BLaER1 treated with 17β-estradiol and CSF1 and Interleukin-3, amounts not matched to agents 10 nM and 100 nM (cell line): ENCODE data around the gene MRTFA.
A peak's percentile ranks its signal among the peaks of the same experiment; 100 is the strongest.
"Not testable (repeated sequence)": the region's sequence is repeated elsewhere in the genome, so short reads cannot be mapped to it uniquely, and the experiment has no call there.

Experiments
- H3K27ac ChIP-seq, 11 experiments: shearing (Covaris generic); formaldehyde crosslinking; 2 replicates each; pipeline ENCODE4 v1.8.1; 2022
- H3K27me3 ChIP-seq, 11 experiments: shearing (Covaris generic); formaldehyde crosslinking; 2 replicates each; pipeline ENCODE4 v1.8.1; 2022
- H3K36me3 ChIP-seq, 11 experiments: shearing (Covaris generic); formaldehyde crosslinking; 2 replicates each; pipeline ENCODE4 v1.8.1; 2022
- H3K4me1 ChIP-seq, 10 experiments: shearing (Covaris generic); formaldehyde crosslinking; 2 replicates each; pipeline ENCODE4 v1.8.1; 2022
- H3K4me2 ChIP-seq, 11 experiments: shearing (Covaris generic); formaldehyde crosslinking; 2 replicates each; pipeline ENCODE4 v1.8.1; 2022
- H3K4me3 ChIP-seq, 10 experiments: shearing (Covaris generic); formaldehyde crosslinking; 2 replicates each; pipeline ENCODE4 v1.8.1; 2022
- H3K9ac ChIP-seq, 11 experiments: shearing (Covaris generic); formaldehyde crosslinking; 2 replicates each; pipeline ENCODE4 v1.8.1; 2022
- H3K9me3 ChIP-seq, 11 experiments: shearing (Covaris generic); formaldehyde crosslinking; replicated peaks in 1 of 11; 2 replicates each; pipeline ENCODE4 v1.8.1; 2022
- H4K20me1 ChIP-seq, 11 experiments: shearing (Covaris generic); formaldehyde crosslinking; 2 replicates each; pipeline ENCODE4 v1.8.1; 2022
- Cebpa-rat ChIP-seq, 11 experiments: shearing (Covaris generic); IDR thresholded peaks; 2 replicates each; pipeline ENCODE4 v1.8.1; 2022

Gene MRTFA

DNA sequence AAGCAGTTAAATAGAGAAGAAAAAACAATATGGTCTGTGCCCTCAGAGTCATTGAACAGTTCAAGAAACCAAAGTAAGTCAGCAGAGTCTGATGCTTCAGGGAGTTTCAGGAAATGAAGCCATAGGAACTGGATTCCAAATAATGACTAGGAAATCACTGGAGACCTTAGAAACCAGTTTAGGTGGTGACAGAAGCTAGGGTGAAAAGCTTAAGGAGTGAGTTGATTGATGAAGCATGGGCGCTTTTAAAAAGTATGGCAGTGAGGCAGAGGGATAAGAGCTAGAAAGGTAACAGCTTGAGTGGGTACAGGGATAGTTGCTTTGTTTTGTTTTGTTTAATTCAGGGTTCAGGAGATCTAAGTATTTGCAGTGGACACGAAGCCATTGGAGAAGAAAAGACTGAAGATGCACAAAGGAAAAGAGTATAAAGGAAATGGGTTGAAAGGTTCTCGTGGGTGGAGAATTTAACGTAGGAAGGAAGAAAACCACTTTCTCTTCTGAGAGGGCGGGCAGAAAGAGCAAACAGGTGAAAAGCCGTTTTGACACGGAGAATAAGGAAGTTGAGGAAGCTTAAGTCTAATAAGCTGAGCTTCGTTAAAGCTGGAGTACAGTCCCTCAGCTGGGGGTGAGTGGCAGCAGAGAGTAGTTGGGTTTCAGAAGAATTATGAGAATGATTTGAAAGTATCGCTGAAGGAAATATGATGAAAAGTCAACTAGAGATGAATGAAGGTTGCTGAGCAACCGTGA lies 251.3 kb downstream of the MRTFA start:
- peaks cover 5 to 41% (median 15%) of the 10 kb centered on the region in 11 experiments; a peak in 14 of 22 replicates for H3K36me3 ChIP-seq
- H3K9me3 ChIP-seq, result no peaks in the 10 kb centered on the region
- H4K20me1 ChIP-seq, result peaks cover 0 to 80% (median 17%) of the 10 kb centered on the region in 11 experiments; a peak in 13 of 22 replicates
- H3K4me3 ChIP-seq, result peak overlapping the region in 4 of 10 experiments; percentile 3 to 25 (median 8); a peak in 5 of 20 replicates
- H3K4me1 ChIP-seq, result peaks cover 25 to 53% (median 36%) of the 10 kb centered on the region in 10 experiments
- no peaks in the 10 kb centered on the region for H3K27me3 ChIP-seq
- H3K9ac ChIP-seq, result peak overlapping the region in 4 of 11 experiments; percentile 4 to 24 (median 18); a peak in 3 of 22 replicates
- peak overlapping the region; percentile 50 to 82 (median 70) for H3K4me2 ChIP-seq
- H3K27ac ChIP-seq, result peak overlapping the region in 7 of 11 experiments; percentile 1 to 45 (median 15); a peak in 7 of 22 replicates
- TF ChIP-seq Cebpa-rat (IDR thresholded peaks at IDR 0.05), result no peak

DNA sequence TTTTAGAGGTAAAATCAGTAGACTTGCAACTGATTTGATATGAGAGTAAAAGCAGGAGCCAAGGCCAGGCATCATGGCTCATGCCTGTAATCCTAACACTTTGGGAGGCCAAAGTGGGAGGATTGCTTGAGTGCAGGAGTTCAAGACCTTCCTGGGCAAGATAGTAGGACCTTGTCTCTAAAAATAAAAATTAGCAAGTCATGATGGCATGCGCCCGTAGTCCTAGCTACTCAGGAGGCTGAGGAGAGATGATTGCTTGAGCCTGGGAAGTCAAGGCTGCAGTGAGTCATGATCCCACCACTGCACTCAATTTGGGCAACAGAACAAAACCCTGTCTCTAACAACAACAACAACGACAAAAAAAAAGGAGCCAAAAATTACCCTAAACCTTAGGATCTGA lies 252.6 kb downstream of the MRTFA start:
- peaks cover 0 to 88% (median 17%) of the 10 kb centered on the region in 11 experiments; a peak in 13 of 22 replicates for H4K20me1 ChIP-seq
- H3K4me2 ChIP-seq, result peak overlapping the region; percentile 2 to 81 (median 67); a peak in 12 of 22 replicates
- no peaks in the 10 kb centered on the region for H3K27me3 ChIP-seq
- peaks cover 31 to 58% (median 45%) of the 10 kb centered on the region in 10 experiments for H3K4me1 ChIP-seq
- no peak for TF ChIP-seq Cebpa-rat (IDR thresholded peaks at IDR 0.05)
- H3K36me3 ChIP-seq, result peaks cover 5 to 41% (median 15%) of the 10 kb centered on the region in 11 experiments; a peak in 14 of 22 replicates
- H3K9me3 ChIP-seq, result no peaks in the 10 kb centered on the region
- H3K9ac ChIP-seq, result no peak overlapping the region
- peak overlapping the region in 3 of 11 experiments; percentile 13 to 34 (median 31); a peak in 3 of 22 replicates for H3K27ac ChIP-seq
- no peak overlapping the region for H3K4me3 ChIP-seq

DNA sequence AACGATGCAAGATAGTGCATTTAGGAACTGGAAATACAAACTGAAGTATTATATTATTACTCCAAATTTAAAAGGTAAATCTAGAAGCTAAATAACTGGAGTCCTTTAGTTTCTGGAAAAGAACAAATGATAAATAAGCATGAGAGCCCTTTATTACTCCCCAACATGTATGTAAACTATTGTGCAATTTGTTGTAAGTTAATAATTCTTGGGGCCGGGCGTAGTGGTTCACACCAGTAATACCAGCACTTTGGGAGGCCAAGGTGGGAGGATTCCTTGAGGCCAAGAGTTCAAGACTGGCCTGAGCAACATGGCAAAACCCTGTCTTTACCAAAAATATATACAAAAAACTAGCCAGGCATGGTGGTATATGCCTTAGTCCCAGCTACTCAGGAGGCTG lies 255.1 kb downstream of the MRTFA start:
- H3K27me3 ChIP-seq, result no peaks in the 10 kb centered on the region
- no peaks in the 10 kb centered on the region for H3K9me3 ChIP-seq
- H3K4me2 ChIP-seq, result no peak overlapping the region
- peaks cover 0 to 24% (median 11%) of the 10 kb centered on the region in 11 experiments; a peak in 9 of 22 replicates for H3K36me3 ChIP-seq
- peaks cover 0 to 65% (median 17%) of the 10 kb centered on the region in 11 experiments; a peak in 15 of 22 replicates for H4K20me1 ChIP-seq
- H3K9ac ChIP-seq, result no peak overlapping the region
- no peak overlapping the region for H3K4me3 ChIP-seq
- TF ChIP-seq Cebpa-rat (IDR thresholded peaks at IDR 0.05), result peak in 2 of 11 experiments; percentile 15 to 60; a peak in 2 of 22 replicates
- H3K27ac ChIP-seq, result no peak overlapping the region
- H3K4me1 ChIP-seq, result peaks cover 51 to 70% (median 66%) of the 10 kb centered on the region in 10 experiments

DNA sequence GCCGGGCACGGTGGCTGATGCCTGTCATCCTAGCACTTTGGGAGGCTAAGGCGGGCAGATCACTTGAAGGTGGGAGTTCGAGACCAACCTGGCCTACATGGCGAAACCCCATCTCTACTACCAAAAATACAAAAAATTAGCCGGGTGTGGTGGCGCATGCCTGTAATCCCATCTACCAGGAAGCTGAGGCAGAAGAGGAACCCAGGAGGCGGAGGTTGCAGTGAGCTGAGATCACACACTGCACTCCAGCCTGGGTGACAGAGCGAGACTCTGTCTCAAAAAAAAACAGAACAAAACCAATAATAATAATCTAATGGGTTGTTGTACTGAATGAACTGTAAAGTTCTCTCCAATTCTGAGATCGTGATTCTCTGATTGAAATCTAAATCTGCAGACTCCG lies 258.1 kb downstream of the MRTFA start:
- peak overlapping the region in 7 of 11 experiments; percentile 14 to 55 (median 37); a peak in 14 of 22 replicates for H3K27ac ChIP-seq
- not testable (repeated sequence) for H3K9me3 ChIP-seq, H3K4me3 ChIP-seq, H3K27me3 ChIP-seq
- H3K4me1 ChIP-seq, result peaks cover 51 to 65% (median 57%) of the 10 kb centered on the region in 10 experiments
- peaks cover 0 to 47% (median 18%) of the 10 kb centered on the region in 11 experiments; a peak in 11 of 22 replicates for H4K20me1 ChIP-seq
- H3K4me2 ChIP-seq, result peak overlapping the region; percentile 56 to 79 (median 71)
- H3K9ac ChIP-seq, result peak overlapping the region in 8 of 11 experiments; percentile 1 to 39 (median 21); a peak in 11 of 22 replicates
- H3K36me3 ChIP-seq, result peaks cover 0 to 29% (median 16%) of the 10 kb centered on the region in 11 experiments; a peak in 15 of 22 replicates

DNA sequence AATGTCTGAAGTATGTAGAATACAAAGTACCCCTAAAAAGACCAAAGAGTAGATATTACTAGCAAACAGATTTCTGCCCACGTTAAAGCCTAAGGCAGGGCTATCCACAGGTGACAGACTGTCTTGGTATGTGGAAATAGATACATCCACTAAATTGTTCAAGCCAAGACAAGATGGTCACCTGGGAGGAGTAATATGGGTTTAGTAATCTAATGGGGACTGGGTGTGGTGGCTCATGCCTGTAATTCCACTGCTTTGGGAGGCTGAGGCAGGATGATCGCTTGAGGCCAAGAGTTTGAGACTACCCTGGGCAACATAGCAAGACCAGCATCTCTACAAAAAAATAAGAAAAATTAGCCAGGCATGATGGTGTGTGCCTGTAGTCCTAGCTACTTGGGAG lies 258.6 kb downstream of the MRTFA start:
- Histone ChIP-seq H3K9ac (0 out of 22 replicates have a peak overlapping the region, but pooled peaks of 2 of the 11 experiments have one; percentile 12 to 39), H3K9me3 (no peaks in the 10 kb centered on the region), H3K4me3 (no peak overlapping the region), H3K27me3 (no peaks in the 10 kb centered on the region), H4K20me1 (peaks cover 0 to 47% (median 18%) of the 10 kb centered on the region in 11 experiments; a peak in 11 of 22 replicates), H3K36me3 (peaks cover 0 to 33% (median 21%) of the 10 kb centered on the region in 11 experiments; a peak in 17 of 22 replicates), H3K4me2 (peak overlapping the region; percentile 56 to 79 (median 71)), H3K4me1 (peaks cover 47 to 61% (median 56%) of the 10 kb centered on the region in 10 experiments), H3K27ac (peak overlapping the region in 7 of 11 experiments; percentile 14 to 55 (median 37); a peak in 12 of 22 replicates)
- no peak for TF ChIP-seq Cebpa-rat (IDR thresholded peaks at IDR 0.05)

DNA sequence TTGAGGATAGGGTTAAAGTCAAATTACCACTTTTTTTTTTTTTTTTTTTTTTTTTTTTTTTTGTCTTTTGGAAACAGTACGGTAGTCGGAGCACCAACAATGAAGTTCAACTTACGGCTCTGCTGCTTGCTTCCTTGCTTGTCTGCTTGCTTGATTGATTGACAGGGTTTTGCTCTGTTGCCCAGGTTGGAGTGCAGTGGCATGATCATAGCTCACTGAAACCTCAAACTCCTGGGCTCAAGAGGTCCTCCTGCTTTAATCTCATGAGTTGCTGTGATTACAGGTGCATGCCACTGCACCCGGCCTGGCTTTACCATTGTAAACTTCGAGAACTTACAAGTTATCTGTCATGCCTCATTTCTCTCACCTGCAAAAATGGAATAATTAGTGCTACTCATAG lies 260.4 kb downstream of the MRTFA start:
- Histone ChIP-seq H3K4me3 (peak overlapping the region in 2 of 10 experiments; percentile 8 to 15; a peak in 1 of 20 replicates), H3K9me3 (no peaks in the 10 kb centered on the region), H3K27me3 (no peaks in the 10 kb centered on the region), H3K4me1 (peaks cover 51 to 76% (median 71%) of the 10 kb centered on the region in 10 experiments), H3K27ac (peak overlapping the region in 7 of 11 experiments; percentile 6 to 42 (median 24); a peak in 6 of 22 replicates), H3K9ac (peak overlapping the region in 6 of 11 experiments; percentile 10 to 49 (median 24); a peak in 2 of 22 replicates), H3K4me2 (peak overlapping the region; percentile 57 to 76 (median 66)), H4K20me1 (peaks cover 0 to 47% (median 19%) of the 10 kb centered on the region in 11 experiments; a peak in 10 of 22 replicates), H3K36me3 (peaks cover 0 to 26% (median 18%) of the 10 kb centered on the region in 11 experiments; a peak in 16 of 22 replicates)
- no peak for TF ChIP-seq Cebpa-rat (IDR thresholded peaks at IDR 0.05)

DNA sequence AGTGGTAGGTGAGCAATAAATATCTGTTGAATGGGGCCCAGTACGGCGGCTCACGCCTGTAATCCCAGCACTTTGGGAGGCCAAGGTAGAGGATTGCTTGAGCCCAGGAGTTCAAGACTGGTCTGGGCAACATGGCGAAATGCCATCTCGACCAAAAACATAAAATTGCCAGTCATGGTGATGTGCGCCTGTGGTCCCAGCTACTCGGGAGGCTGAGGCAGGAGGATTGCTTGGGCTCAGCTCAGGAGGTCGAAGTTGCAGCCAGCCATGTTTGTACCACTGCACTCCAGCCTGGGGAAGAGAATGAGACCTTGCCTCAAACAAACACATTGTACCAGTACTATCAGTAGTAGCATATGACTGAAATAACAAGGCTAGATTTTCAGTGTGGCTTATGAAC lies 262.0 kb downstream of the MRTFA start:
- no peaks in the 10 kb centered on the region for H3K27me3 ChIP-seq
- H3K4me2 ChIP-seq, result peak overlapping the region in 4 of 11 experiments; percentile 62 to 71 (median 66); a peak in 5 of 22 replicates
- no peaks in the 10 kb centered on the region for H3K9me3 ChIP-seq
- no peak overlapping the region for H3K9ac ChIP-seq
- no peak overlapping the region for H3K4me3 ChIP-seq
- TF ChIP-seq Cebpa-rat (IDR thresholded peaks at IDR 0.05), result no peak
- H4K20me1 ChIP-seq, result peaks cover 0 to 39% (median 17%) of the 10 kb centered on the region in 11 experiments; a peak in 11 of 22 replicates
- peak overlapping the region in 3 of 11 experiments; percentile 8 to 32 (median 27); a peak in 1 of 22 replicates for H3K27ac ChIP-seq
- H3K4me1 ChIP-seq, result peaks cover 49 to 79% (median 69%) of the 10 kb centered on the region in 10 experiments
- H3K36me3 ChIP-seq, result peaks cover 0 to 23% (median 14%) of the 10 kb centered on the region in 11 experiments; a peak in 15 of 22 replicates

DNA sequence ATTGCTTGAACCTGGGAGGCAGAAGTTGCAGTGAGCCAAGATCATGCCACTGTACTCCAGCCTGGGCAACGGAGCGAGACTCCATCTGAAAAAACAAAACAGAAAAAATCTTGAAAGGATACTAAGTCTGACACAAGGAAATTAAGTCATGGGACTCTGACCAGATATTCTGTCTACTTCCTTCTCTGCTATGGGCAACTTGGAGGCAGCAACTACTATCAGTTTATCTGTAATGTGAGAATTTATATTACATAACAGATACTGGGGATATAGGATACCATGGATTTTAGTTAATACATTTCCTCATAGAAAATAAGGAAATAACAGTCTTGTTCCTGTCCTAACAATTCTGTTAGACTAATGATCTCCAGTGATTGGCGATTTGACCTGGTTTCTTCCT lies 267.7 kb downstream of the MRTFA start:
- Histone ChIP-seq H3K4me1 (peaks cover 13 to 36% (median 21%) of the 10 kb centered on the region in 10 experiments; a peak in 19 of 20 replicates), H3K27me3 (no peaks in the 10 kb centered on the region), H3K4me3 (no peak overlapping the region), H3K9me3 (no peaks in the 10 kb centered on the region), H3K27ac (peak overlapping the region in 2 of 11 experiments; percentile 9 to 45; a peak in 1 of 22 replicates), H3K9ac (no peak overlapping the region), H4K20me1 (peaks cover 0 to 36% (median 4%) of the 10 kb centered on the region in 11 experiments; a peak in 6 of 22 replicates), H3K36me3 (peaks cover 44 to 75% (median 59%) of the 10 kb centered on the region in 11 experiments), H3K4me2 (peak overlapping the region in 2 of 11 experiments; percentile 38 to 61; a peak in 3 of 22 replicates)
- TF ChIP-seq Cebpa-rat (IDR thresholded peaks at IDR 0.05), result no peak
